Sigmoid colon (tissue), 7 donors: ENCODE data around the gene PXMP2. TPM values are rescaled to one million over a fixed set of nuclear protein-coding genes. Genes with fewer than 3 reads are reported as not detected.
A peak's percentile ranks its signal among the peaks of the same experiment; 100 is the strongest.

ENCODE experiments used
- DNase-seq: peaks from one replicate; pipeline ENCODE4 v3.0.0-alpha.2; 2019
- H3K27ac ChIP-seq, 4 donors: fragments of 200-600 bp; sonication (generic); one replicate each; pipeline ENCODE4 v1.5.1; 2016 to 2019; ENCODE audit warnings: mild to moderate bottlenecking in 1 of 4
- H3K27me3 ChIP-seq, 3 donors: fragments of 200-600 bp; sonication (generic); one replicate each; pipeline ENCODE4 v1.5.1; 2019; ENCODE audit warnings: mild to moderate bottlenecking in 1 of 3
- H3K36me3 ChIP-seq, 4 donors: fragments of 200-600 bp; sonication (generic); one replicate each; pipeline ENCODE4 v1.5.1; 2016 to 2019
- H3K4me1 ChIP-seq, 4 donors: fragments of 200-600 bp; sonication (generic); one replicate each; pipeline ENCODE4 v1.5.1; 2017 to 2019
- H3K4me3 ChIP-seq, 4 donors: fragments of 200-600 bp; sonication (generic); one replicate each; pipeline ENCODE4 v1.5.1; 2017 to 2019; ENCODE audit warnings: mild to moderate bottlenecking in 2 of 4, moderate library complexity in 1 of 4
- H3K9me3 ChIP-seq, 4 donors: fragments of 200-600 bp in 3 of 4; sonication (generic) in 3 of 4; one replicate each; pipeline versions ENCODE4 v1.5.1 to v1.6.1; 2013 to 2019
- CTCF ChIP-seq, 4 experiments: fragments of 450-650 bp in 3 of 4; fragments of 200-600 bp in 1 of 4; IDR thresholded peaks; one replicate each; pipeline ENCODE4 v1.5.1; 2016 to 2019; ENCODE audit warnings: antibody characterized with exemption in 4 of 4, mild to moderate bottlenecking in 3 of 4, moderate library complexity in 2 of 4
- EP300 ChIP-seq, 4 donors: sonication (generic); formaldehyde crosslinking; IDR thresholded peaks; one replicate each; pipeline ENCODE4 v1.6.1; 2017; ENCODE audit warnings: antibody characterized with exemption in 4 of 4
- POLR2A ChIP-seq, 2 donors: fragments of 450-650 bp; IDR thresholded peaks; one replicate each; pipeline ENCODE4 v1.6.1; 2016; ENCODE audit warnings: antibody characterized with exemption in 2 of 2, mild to moderate bottlenecking in 2 of 2, moderate library complexity in 2 of 2
- POLR2AphosphoS5 ChIP-seq, 4 donors: sonication (generic); formaldehyde crosslinking; IDR thresholded peaks; one replicate each; pipeline ENCODE4 v1.6.1; 2017; ENCODE audit warnings: antibody characterized with exemption in 4 of 4
- WGBS, 2 donors: extraction: QIAGEN DNeasy Blood & Tissue Kit; methylation state at CpG; one replicate each; pipeline ENCODE4 v1.1.7; 2013; 5-methylcytosine and 5-hydroxymethylcytosine counted together
- intact Hi-C: fragments of 100-400 bp; cut with DNase I; formaldehyde crosslinking; loops from one replicate; pipeline ENCODE4 v1.15.1; 2023
- polyA plus RNA-seq, 3 donors: library from polyadenylated mRNA; stranded (reverse); fragments of 200-250 nt; gene quantifications; one replicate each; pipeline ENCODE4 v1.2.3, GENCODE V29; 2013
- total RNA-seq, 4 donors: library from RNA; depleted of rRNA; stranded (reverse); fragments of >200 nt; gene quantifications; one replicate each; pipeline ENCODE4 v1.1.0, GENCODE V29; 2016
- donor health status: healthy with polysubstance abuse.
- donor health status: Bipolar disorder and iron deficiency.
- donor health status: healthy.

PXMP2 gene
- total and polyA plus RNA-seq, 7 donors, result 19.4 to 127 (median 43.4) TPM

- Histone ChIP-seq H3K27ac (no peak overlapping the region), H3K9me3 (no peaks in the 10 kb centered on the region), H3K4me1 (no peaks in the 10 kb centered on the region), H3K27me3 (no peaks in the 10 kb centered on the region), H3K4me3 (no peak overlapping the region), H3K36me3 (peaks cover 6 to 87% (median 23%) of the 10 kb centered on the region in 4 donors)
- DNase-seq, result no peak
- intact Hi-C loops, result no loop called here
- 93 to 95% methylated on average over 7 of the region's 7 CpGs for WGBS, 2 donors
- no peak for TF ChIP-seq EP300 (IDR thresholded peaks at IDR 0.05)
Measured at GRCh38 chr12:132653567-132654290, 33.7 kb upstream of the PXMP2 start.

- Histone ChIP-seq H3K4me3 (no peak overlapping the region), H3K27ac (no peak overlapping the region), H3K4me1 (no peaks in the 10 kb centered on the region), H3K9me3 (no peaks in the 10 kb centered on the region), H3K27me3 (no peaks in the 10 kb centered on the region), H3K36me3 (peaks cover 6 to 98% (median 37%) of the 10 kb centered on the region in 4 donors)
- no peak for DNase-seq
- no peak for TF ChIP-seq EP300 (IDR thresholded peaks at IDR 0.05)
- TF ChIP-seq POLR2A (IDR thresholded peaks at IDR 0.05), result no peak
- no peak for TF ChIP-seq CTCF (IDR thresholded peaks at IDR 0.05)
- TF ChIP-seq POLR2AphosphoS5 (IDR thresholded peaks at IDR 0.05), result no peak
- intact Hi-C loops, result no loop called here
- WGBS, 2 donors, result 94 to 96% methylated on average over 12 of the region's 12 CpGs
Measured at GRCh38 chr12:132657004-132657727, 30.2 kb upstream of the PXMP2 start.

- WGBS, 2 donors, result 85 to 95% methylated on average over 32 of the region's 32 CpGs
- no peaks in the 10 kb centered on the region for H3K4me1 ChIP-seq
- no peak overlapping the region for H3K27ac ChIP-seq
- H3K9me3 ChIP-seq, result no peaks in the 10 kb centered on the region
- H3K36me3 ChIP-seq, result peaks cover 6 to 97% (median 39%) of the 10 kb centered on the region in 4 donors
- H3K27me3 ChIP-seq, result no peaks in the 10 kb centered on the region
- peak; percentile 12 for DNase-seq
- TF ChIP-seq POLR2A (IDR thresholded peaks at IDR 0.05) (no peak), EP300 (IDR thresholded peaks at IDR 0.05) (no peak), CTCF (IDR thresholded peaks at IDR 0.05) (no peak), POLR2AphosphoS5 (IDR thresholded peaks at IDR 0.05) (no peak)
- no peak overlapping the region for H3K4me3 ChIP-seq
- intact Hi-C loops, result no loop called here
Measured at GRCh38 chr12:132658149-132658894, 29.1 kb upstream of the PXMP2 start.

GRCh38 chr12:132659146-132659545 is 28.2 kb upstream of the PXMP2 start:
- DNase-seq, result peak; percentile 42
- intact Hi-C loops, result no loop called here
- no peak for TF ChIP-seq POLR2A (IDR thresholded peaks at IDR 0.05)
- TF ChIP-seq CTCF (IDR thresholded peaks at IDR 0.05), result no peak
- TF ChIP-seq POLR2AphosphoS5 (IDR thresholded peaks at IDR 0.05), result no peak
- no peak for TF ChIP-seq EP300 (IDR thresholded peaks at IDR 0.05)
- Histone ChIP-seq H3K27ac (no peak overlapping the region), H3K4me1 (no peaks in the 10 kb centered on the region), H3K4me3 (no peak overlapping the region), H3K9me3 (no peaks in the 10 kb centered on the region), H3K36me3 (peaks cover 6 to 97% (median 42%) of the 10 kb centered on the region in 4 donors), H3K27me3 (no peaks in the 10 kb centered on the region)
- 92 to 97% methylated on average over 16 of the region's 16 CpGs for WGBS, 2 donors

- H3K4me1 ChIP-seq, result no peaks in the 10 kb centered on the region
- H3K36me3 ChIP-seq, result peaks cover 6 to 97% (median 44%) of the 10 kb centered on the region in 4 donors
- H3K27me3 ChIP-seq, result no peaks in the 10 kb centered on the region
- WGBS, 2 donors, result 60 to 87% methylated on average over 5 of the region's 5 CpGs
- TF ChIP-seq POLR2A (IDR thresholded peaks at IDR 0.05), result no peak
- no peak for TF ChIP-seq POLR2AphosphoS5 (IDR thresholded peaks at IDR 0.05)
- no peak for TF ChIP-seq EP300 (IDR thresholded peaks at IDR 0.05)
- TF ChIP-seq CTCF (IDR thresholded peaks at IDR 0.05), result no peak
- no peak overlapping the region for H3K4me3 ChIP-seq
- DNase-seq, result peak; percentile 19
- H3K9me3 ChIP-seq, result no peaks in the 10 kb centered on the region
- H3K27ac ChIP-seq, result no peak overlapping the region
- intact Hi-C loops, result no loop called here
Measured at GRCh38 chr12:132660052-132660451, 27.3 kb upstream of the PXMP2 start.
